Measurements from ENCODE around the gene C1QTNF3. TPM values are rescaled to one million over a fixed set of nuclear protein-coding genes. Genes with fewer than 3 reads are reported as not detected.
"Not testable (repeated sequence)": the region's sequence is repeated elsewhere in the genome, so short reads cannot be mapped to it uniquely, and the experiment has no call there.

The C1QTNF3 gene
- total RNA-seq, 1 experiment from 2014 or later = 2.1 TPM

GRCh38 chr5:34031117-34031516 is 11.9 kb downstream of the C1QTNF3 start:
- Mint-ChIP-seq H3K4me3 (no peak overlapping the region), H3K4me1 (no peaks in the 10 kb centered on the region), H3K9me3 (no peaks in the 10 kb centered on the region), H3K27ac (no peak overlapping the region), H3K27me3 (ENCODE audit: low read depth) (no peaks in the 10 kb centered on the region), H3K36me3 (no peaks in the 10 kb centered on the region)
- DNase-seq (ENCODE audit: low spot score) = no peak
- CTCF ChIA-PET = no interaction called here
- POLR2A ChIA-PET = no interaction called here
- TF ChIP-seq CTCF (IDR thresholded peaks at IDR 0.05) (no peak), EMX1 (CRISPR knock-in tag; IDR thresholded peaks at IDR 0.05) (no peak), ETV6 (CRISPR knock-in tag; IDR thresholded peaks at IDR 0.05) (no peak), ATF6 (CRISPR knock-in tag; IDR thresholded peaks at IDR 0.05) (no peak), MAX (CRISPR knock-in tag; IDR thresholded peaks at IDR 0.05) (no peak), E2F4 (CRISPR knock-in tag; IDR thresholded peaks at IDR 0.05; ENCODE audit: borderline replicate concordance, low read depth) (no peak), IRF1 (CRISPR knock-in tag; IDR thresholded peaks at IDR 0.05) (no peak), GABPB1 (CRISPR knock-in tag; IDR thresholded peaks at IDR 0.05) (no peak), ZNF263 (CRISPR knock-in tag; IDR thresholded peaks at IDR 0.05; ENCODE audit: low read depth) (no peak)
- ATAC-seq = no peak

- H3K4me3 Mint-ChIP-seq; H3K9me3 Mint-ChIP-seq; H3K36me3 Mint-ChIP-seq; DNase-seq (ENCODE audit: low spot score); CTCF ChIA-PET; H3K27me3 Mint-ChIP-seq (ENCODE audit: low read depth); H3K27ac Mint-ChIP-seq; H3K4me1 Mint-ChIP-seq; POLR2A ChIA-PET; ATAC-seq: not testable (repeated sequence)
Measured at GRCh38 chr5:34030585-34030984, 12.4 kb downstream of the C1QTNF3 start.

GRCh38 chr5:34030048-34030447 is 13.0 kb downstream of the C1QTNF3 start:
- ATAC-seq = no peak
- no peaks in the 10 kb centered on the region for H3K27me3 Mint-ChIP-seq (ENCODE audit: low read depth)
- DNase-seq (ENCODE audit: low spot score) = no peak
- no peaks in the 10 kb centered on the region for H3K36me3 Mint-ChIP-seq
- H3K4me3 Mint-ChIP-seq = no peak overlapping the region
- H3K4me1 Mint-ChIP-seq = peaks cover 6% of the 10 kb centered on the region
- H3K27ac Mint-ChIP-seq = no peak overlapping the region
- CTCF ChIA-PET = no interaction called here
- H3K9me3 Mint-ChIP-seq = no peaks in the 10 kb centered on the region
- POLR2A ChIA-PET = no interaction called here
- no peak for TF ChIP-seq IRF1 (CRISPR knock-in tag; IDR thresholded peaks at IDR 0.05)
- TF ChIP-seq EMX1 (CRISPR knock-in tag; IDR thresholded peaks at IDR 0.05) = no peak
- TF ChIP-seq ESRRA (CRISPR knock-in tag; IDR thresholded peaks at IDR 0.05; ENCODE audit: borderline replicate concordance) = no peak
- no peak for TF ChIP-seq ELF4 (CRISPR knock-in tag; IDR thresholded peaks at IDR 0.05; ENCODE audit: low read depth)
- no peak for TF ChIP-seq STAT6 (CRISPR knock-in tag; conservative IDR thresholded peaks at IDR 0.05; ENCODE audit: low read depth)
- TF ChIP-seq ZNF396 (CRISPR knock-in tag; IDR thresholded peaks at IDR 0.05; ENCODE audit: borderline replicate concordance) = no peak
- no peak for TF ChIP-seq AR (CRISPR knock-in tag; IDR thresholded peaks at IDR 0.05)
- TF ChIP-seq TP53 (CRISPR knock-in tag; IDR thresholded peaks at IDR 0.05) = no peak
- TF ChIP-seq ZNF263 (CRISPR knock-in tag; IDR thresholded peaks at IDR 0.05; ENCODE audit: low read depth) = no peak
- TF ChIP-seq CBFB (CRISPR knock-in tag; IDR thresholded peaks at IDR 0.05; ENCODE audit: low read depth) = no peak
- no peak for TF ChIP-seq FOXJ3 (CRISPR knock-in tag; IDR thresholded peaks at IDR 0.05; ENCODE audit: borderline replicate concordance)
- TF ChIP-seq ETV6 (CRISPR knock-in tag; IDR thresholded peaks at IDR 0.05) = no peak
- no peak for TF ChIP-seq E2F1 (CRISPR knock-in tag; IDR thresholded peaks at IDR 0.05)

Measured in WTC11 (cell line).